Thoracic aorta (tissue), 2 donors: ENCODE results near the gene DBN1. TPM values are rescaled to one million over a fixed set of nuclear protein-coding genes. Genes with fewer than 3 reads are reported as not detected.
A peak's percentile ranks its signal among the peaks of the same experiment; 100 is the strongest.

Experiments used
- ATAC-seq: fragments of 150-250 bp; one replicate; pipeline ENCODE4 v1.8.0; 2017; ENCODE audit warnings: low read depth; ENCODE audit not compliant: insufficient number of reproducible peaks, low FRiP score
- DNase-seq: peaks from one replicate; pipeline ENCODE4 v3.0.0-alpha.2; 2020; ENCODE audit warnings: low spot score
- H3K27ac ChIP-seq, 2 donors: fragments of 200-600 bp; sonication (generic); 1 replicate in 1 of 2; 2 replicates in 1 of 2; pipeline ENCODE4 v1.5.1; 2016; ENCODE audit warnings: mild to moderate bottlenecking in 2 of 2, moderate library complexity in 2 of 2
- H3K27me3 ChIP-seq: fragments of 200-600 bp; sonication (generic); replicated peaks from 2 replicates; pipeline ENCODE4 v1.6.0; 2016; ENCODE audit warnings: mild to moderate bottlenecking; ENCODE audit not compliant: insufficient read depth
- H3K36me3 ChIP-seq: fragments of 200-600 bp; sonication (generic); one replicate; pipeline ENCODE4 v1.5.1; 2016
- H3K4me1 ChIP-seq, 2 donors: fragments of 200-600 bp; sonication (generic); 1 replicate in 1 of 2; 2 replicates in 1 of 2; pipeline versions ENCODE4 v1.5.1 to v1.6.0; 2016; ENCODE audit warnings: low read depth in 2 of 2, mild to moderate bottlenecking in 1 of 2; ENCODE audit not compliant: control insufficient read depth in 1 of 2
- H3K4me3 ChIP-seq: fragments of 200-600 bp; sonication (generic); 2 replicates; pipeline ENCODE4 v1.5.1; 2016; ENCODE audit warnings: mild to moderate bottlenecking
- H3K9me3 ChIP-seq: fragments of 200-600 bp; sonication (generic); 2 replicates; pipeline ENCODE4 v1.5.1; 2016
- total RNA-seq, 2 donors: library from RNA; depleted of rRNA; stranded (reverse); fragments of >200 nt; gene quantifications; one replicate each; pipeline versions ENCODE4 v1.1.0 to v1.2.3, GENCODE V29; 2016
- TF ChIP-seq, protein P1 (sequence below): fragments of 200-600 bp; sonication (generic); IDR thresholded peaks from one replicate; pipeline ENCODE4 v1.5.1; 2019; ENCODE audit warnings: antibody characterized with exemption

The DBN1 gene
- total RNA-seq, 2 donors from 2014 or later: 91.2 to 132 TPM

DNA sequence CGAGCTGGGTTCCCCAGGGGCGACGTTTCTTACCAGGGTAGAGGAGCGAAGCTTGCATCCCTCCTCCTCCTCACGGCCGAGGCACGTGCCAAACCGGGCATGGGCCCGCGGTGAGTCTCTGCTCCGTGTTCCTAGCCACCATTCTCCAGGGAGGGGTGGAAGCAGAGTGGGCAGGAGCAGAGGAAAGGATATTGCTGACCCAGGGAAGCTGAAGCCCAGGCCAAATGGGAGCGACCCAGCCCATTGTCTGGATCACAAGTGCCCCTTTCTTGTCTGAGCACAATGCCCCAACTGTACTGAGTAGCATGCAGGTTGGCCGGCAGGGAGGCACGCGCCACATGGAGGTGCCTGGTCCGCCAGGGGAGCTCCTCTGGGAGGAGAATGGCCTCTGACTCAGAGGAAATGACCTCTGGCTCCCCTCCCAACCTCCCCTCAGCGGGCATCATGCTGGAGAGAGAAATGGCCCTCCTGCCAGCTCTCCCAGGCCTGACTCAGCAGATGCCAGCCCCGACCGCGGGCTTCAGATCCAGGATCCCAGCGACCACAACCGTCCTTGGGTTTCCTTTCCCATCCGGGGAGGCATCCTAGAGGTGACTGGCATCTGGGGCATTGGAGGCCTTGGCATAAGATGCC lies 25.7 kb downstream of the DBN1 start:
- no peaks in the 10 kb centered on the region for H3K27me3 ChIP-seq
- TF ChIP-seq, protein P1, sequence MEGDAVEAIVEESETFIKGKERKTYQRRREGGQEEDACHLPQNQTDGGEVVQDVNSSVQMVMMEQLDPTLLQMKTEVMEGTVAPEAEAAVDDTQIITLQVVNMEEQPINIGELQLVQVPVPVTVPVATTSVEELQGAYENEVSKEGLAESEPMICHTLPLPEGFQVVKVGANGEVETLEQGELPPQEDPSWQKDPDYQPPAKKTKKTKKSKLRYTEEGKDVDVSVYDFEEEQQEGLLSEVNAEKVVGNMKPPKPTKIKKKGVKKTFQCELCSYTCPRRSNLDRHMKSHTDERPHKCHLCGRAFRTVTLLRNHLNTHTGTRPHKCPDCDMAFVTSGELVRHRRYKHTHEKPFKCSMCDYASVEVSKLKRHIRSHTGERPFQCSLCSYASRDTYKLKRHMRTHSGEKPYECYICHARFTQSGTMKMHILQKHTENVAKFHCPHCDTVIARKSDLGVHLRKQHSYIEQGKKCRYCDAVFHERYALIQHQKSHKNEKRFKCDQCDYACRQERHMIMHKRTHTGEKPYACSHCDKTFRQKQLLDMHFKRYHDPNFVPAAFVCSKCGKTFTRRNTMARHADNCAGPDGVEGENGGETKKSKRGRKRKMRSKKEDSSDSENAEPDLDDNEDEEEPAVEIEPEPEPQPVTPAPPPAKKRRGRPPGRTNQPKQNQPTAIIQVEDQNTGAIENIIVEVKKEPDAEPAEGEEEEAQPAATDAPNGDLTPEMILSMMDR: no peak
- H3K27ac ChIP-seq: no peak overlapping the region
- H3K36me3 ChIP-seq: no peaks in the 10 kb centered on the region
- peaks cover 20 to 27% of the 10 kb centered on the region in 2 donors for H3K4me1 ChIP-seq
- peak overlapping the region; percentile 83 for H3K4me3 ChIP-seq
- ATAC-seq (no peak), DNase-seq (peak; percentile 52)
- H3K9me3 ChIP-seq: no peaks in the 10 kb centered on the region

DNA sequence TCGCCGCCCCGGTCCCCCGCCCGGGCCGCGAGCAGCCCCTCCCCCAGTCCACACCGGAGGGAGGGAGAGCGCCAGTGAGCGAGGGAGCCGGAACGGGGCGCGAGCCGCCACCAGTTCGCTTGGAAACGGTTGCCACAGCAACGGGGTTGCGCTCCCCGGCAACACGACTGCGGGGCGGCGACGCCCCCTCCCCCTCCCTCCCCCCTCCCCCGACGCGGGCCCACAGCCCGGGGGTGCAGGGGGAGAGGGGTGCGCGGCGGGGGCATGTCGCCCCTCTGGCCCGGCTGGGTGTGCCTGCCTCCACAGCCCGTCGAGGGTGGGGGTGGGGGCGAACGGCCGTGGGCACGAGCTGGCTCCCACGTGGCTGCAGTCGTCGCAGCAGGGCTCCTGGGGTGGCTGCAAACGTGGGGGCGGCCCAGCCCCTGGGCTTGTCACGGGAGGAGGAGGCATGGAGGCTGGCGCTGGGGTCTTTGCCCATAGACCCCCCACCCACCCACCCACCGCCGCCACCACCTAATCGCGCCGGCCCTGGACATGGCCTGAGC lies 26.3 kb downstream of the DBN1 start:
- Histone ChIP-seq H3K9me3 (no peaks in the 10 kb centered on the region), H3K4me3 (peak overlapping the region; percentile 83), H3K4me1 (peaks cover 20 to 27% of the 10 kb centered on the region in 2 donors), H3K27ac (no peak overlapping the region), H3K36me3 (peaks cover 4% of the 10 kb centered on the region), H3K27me3 (no peaks in the 10 kb centered on the region)
- DNase-seq: no peak
- ATAC-seq: no peak
- TF ChIP-seq, protein P1: no peak

DNA sequence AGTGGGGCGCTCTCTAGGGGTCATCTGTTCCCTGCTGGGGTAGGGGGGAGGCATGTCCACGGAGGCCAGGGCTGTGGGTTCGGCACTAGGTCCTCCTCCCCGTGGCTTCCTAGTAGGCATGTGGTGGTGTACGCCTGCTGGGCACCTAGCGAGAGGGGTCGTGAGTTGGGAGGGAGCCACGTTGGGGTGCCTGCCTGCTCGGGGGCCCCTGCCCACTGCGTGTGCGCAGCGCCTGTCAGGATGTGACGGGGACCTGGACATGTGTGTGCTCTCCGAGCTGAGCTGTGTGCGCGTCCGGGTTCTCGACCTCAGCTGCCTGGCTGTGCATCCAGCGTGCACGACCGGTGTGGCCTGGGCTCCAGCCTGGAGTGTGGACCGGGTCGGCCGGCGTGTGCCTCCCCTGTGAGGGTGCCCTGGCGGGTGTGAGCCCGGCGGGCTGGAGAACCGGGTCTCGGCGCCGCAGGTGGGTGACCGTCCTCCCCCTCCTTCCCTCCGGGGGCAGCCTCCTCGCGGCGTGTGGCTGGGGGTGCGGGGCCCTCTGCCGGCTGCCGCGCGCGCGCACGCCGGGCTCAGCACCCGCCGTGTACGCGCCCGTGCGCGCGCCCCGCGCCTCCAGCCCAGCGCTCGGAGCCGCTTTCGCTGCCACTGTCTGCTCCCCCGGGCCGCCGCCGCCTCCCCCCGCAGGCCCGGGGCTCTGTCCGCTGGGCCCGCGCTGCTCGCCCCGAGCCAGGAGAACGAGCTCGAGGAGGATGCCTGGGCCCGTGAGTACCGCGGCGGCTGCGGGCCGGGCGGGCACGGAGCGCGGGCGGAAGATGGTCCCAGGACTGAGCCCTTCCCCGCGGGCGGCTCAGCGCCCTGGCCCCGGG lies 27.0 kb downstream of the DBN1 start, which contains the start of gene PRR7:
Gene PRR7, plus strand, starts transcription at position 615 of the 866 bp plus-strand sequence. CDS start 8,254 bp downstream, outside the sequence.
- Histone ChIP-seq H3K27me3 (no peaks in the 10 kb centered on the region), H3K27ac (no peak within 1 kb of the TSS), H3K9me3 (no peaks in the 10 kb centered on the region), H3K4me1 (peaks cover 20 to 27% of the 10 kb centered on the region in 2 donors), H3K4me3 (peak within 1 kb of the TSS; percentile 83), H3K36me3 (peaks cover 11% of the 10 kb centered on the region)
- ATAC-seq (peak; percentile 16), DNase-seq (no peak)
- TF ChIP-seq, protein P1: no peak

DNA sequence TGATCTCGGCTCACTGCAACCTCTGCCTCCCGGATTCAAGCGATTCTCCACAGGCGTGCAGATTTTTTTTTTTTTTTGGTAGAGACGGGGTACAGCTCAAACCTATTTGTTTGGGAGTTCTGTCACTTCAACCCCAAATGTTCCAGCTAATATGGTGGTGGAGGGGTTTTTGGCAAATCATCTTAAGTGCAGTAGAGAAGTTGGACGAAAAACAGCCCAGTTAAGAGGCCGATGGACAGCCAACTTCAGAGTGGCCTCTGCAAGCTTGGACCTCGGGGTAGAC lies 27.6 kb downstream of the DBN1 start:
- Histone ChIP-seq H3K27ac (no peak overlapping the region), H3K4me1 (peaks cover 20 to 27% of the 10 kb centered on the region in 2 donors), H3K9me3 (no peaks in the 10 kb centered on the region), H3K4me3 (peak overlapping the region; percentile 83), H3K36me3 (peaks cover 12% of the 10 kb centered on the region), H3K27me3 (no peaks in the 10 kb centered on the region)
- TF ChIP-seq, protein P1: no peak
- DNase-seq: no peak
- no peak for ATAC-seq
